Upper lobe of right lung (tissue), 1 donor: ENCODE measurements around the gene FARP2. TPM values are rescaled to one million over a fixed set of nuclear protein-coding genes. Genes with fewer than 3 reads are reported as not detected.
"Not testable (repeated sequence)": the region's sequence is repeated elsewhere in the genome, so short reads cannot be mapped to it uniquely, and the experiment has no call there.

ENCODE experiments used
- ATAC-seq: fragments of 200-7000 bp; cut with Tn5 transposase; one replicate; pipeline ENCODE4 v1.9.1; 2020; ENCODE audit warnings: mild to moderate bottlenecking, moderate library complexity
- DNase-seq: peaks from one replicate; pipeline ENCODE4 v3.0.0-alpha.2; 2020
- H3K27ac ChIP-seq: fragments of 200-600 bp; one replicate; pipeline ENCODE4 v1.8.0; 2022
- H3K27me3 ChIP-seq: fragments of 200-600 bp; one replicate; pipeline ENCODE4 v1.8.0; 2022; ENCODE audit warnings: mild to moderate bottlenecking
- H3K36me3 ChIP-seq: fragments of 200-600 bp; one replicate; pipeline ENCODE4 v1.8.0; 2022
- H3K4me1 ChIP-seq: fragments of 200-600 bp; one replicate; pipeline ENCODE4 v1.8.0; 2022
- H3K4me3 ChIP-seq: fragments of 200-600 bp; one replicate; pipeline ENCODE4 v1.8.0; 2022; ENCODE audit warnings: mild to moderate bottlenecking
- H3K9me3 ChIP-seq: fragments of 200-600 bp; one replicate; pipeline ENCODE4 v1.8.0; 2022
- intact Hi-C: fragments of 100-400 bp; cut with DNase I; formaldehyde crosslinking; loops from one replicate; pipeline ENCODE4 v1.11.0; 2022
- total RNA-seq: library from RNA; stranded (reverse); fragmentation: NEBNext Ultra II Directional; extraction: Animal tissue kit (Norgen Biotek cat#: 25700); gene quantifications from one replicate; pipeline ENCODE4 v1.2.1, GENCODE V29; 2021
- TF ChIP-seq, protein P1 (sequence below): fragments of 200-600 bp; IDR thresholded peaks from one replicate; pipeline ENCODE4 v1.8.0; 2022; ENCODE audit warnings: antibody characterized with exemption
- donor health status: DM: no; HTN: yes; CAD: no; lungs with severe emphysema.

Gene FARP2
- total RNA-seq, 1 donor from 2014 or later = 48.6 TPM

- ATAC-seq = no peak
- Histone ChIP-seq H3K27me3 (no peaks in the 10 kb centered on the region), H3K27ac (no peak overlapping the region), H3K4me1 (no peaks in the 10 kb centered on the region), H3K36me3 (no peaks in the 10 kb centered on the region), H3K4me3 (no peak overlapping the region), H3K9me3 (no peaks in the 10 kb centered on the region)
- no peak for DNase-seq
- intact Hi-C loops = no loop called here
- TF ChIP-seq, protein P1, sequence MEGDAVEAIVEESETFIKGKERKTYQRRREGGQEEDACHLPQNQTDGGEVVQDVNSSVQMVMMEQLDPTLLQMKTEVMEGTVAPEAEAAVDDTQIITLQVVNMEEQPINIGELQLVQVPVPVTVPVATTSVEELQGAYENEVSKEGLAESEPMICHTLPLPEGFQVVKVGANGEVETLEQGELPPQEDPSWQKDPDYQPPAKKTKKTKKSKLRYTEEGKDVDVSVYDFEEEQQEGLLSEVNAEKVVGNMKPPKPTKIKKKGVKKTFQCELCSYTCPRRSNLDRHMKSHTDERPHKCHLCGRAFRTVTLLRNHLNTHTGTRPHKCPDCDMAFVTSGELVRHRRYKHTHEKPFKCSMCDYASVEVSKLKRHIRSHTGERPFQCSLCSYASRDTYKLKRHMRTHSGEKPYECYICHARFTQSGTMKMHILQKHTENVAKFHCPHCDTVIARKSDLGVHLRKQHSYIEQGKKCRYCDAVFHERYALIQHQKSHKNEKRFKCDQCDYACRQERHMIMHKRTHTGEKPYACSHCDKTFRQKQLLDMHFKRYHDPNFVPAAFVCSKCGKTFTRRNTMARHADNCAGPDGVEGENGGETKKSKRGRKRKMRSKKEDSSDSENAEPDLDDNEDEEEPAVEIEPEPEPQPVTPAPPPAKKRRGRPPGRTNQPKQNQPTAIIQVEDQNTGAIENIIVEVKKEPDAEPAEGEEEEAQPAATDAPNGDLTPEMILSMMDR = no peak
These were observed 34.5 kb downstream of the FARP2 start for GRCh38 chr2:241390301-241391206.

DNA sequence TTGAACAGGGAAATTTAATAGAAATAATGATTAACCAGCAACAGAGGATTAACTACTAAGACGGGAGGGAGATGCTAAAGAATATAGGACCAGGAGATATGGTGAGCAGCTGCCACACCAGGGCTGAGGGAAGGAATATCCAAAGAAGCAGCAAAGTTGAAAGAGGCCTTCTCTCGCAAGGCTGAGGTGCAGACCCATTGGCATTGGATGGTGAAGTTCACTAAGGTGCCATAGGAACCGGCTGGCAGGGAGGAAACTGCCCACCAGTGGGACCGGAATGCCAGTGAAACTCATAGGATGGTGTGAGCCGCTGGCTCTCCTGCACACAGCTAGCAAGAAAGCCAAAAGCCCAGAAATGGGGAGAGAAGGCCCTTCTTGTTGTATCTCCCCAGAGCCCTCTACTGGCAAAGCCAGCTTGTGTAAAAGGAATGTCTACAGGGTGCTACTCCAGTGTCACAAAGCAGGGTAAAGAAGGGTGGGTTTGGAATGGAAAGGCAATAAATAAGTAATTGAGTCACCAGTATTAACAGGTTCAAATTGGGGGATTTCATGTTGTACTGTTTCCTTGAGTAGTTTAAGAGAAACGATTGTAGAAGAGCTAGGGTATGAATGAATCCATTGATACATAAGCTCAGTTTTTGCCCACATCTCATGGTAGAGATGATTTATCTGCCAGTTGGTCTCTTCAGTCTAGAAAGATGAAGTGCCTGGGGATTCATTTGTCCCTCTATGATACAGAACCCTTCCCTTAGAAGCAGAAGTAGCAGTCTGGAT is 36.0 kb downstream of the FARP2 start:
- Histone ChIP-seq H3K27ac (no peak overlapping the region), H3K4me3 (no peak overlapping the region), H3K36me3 (no peaks in the 10 kb centered on the region), H3K9me3 (no peaks in the 10 kb centered on the region), H3K4me1 (no peaks in the 10 kb centered on the region), H3K27me3 (no peaks in the 10 kb centered on the region)
- TF ChIP-seq, protein P1 = peak; percentile 53
- intact Hi-C loops = no loop called here
- DNase-seq (no peak), ATAC-seq (peak; percentile 87)

- intact Hi-C loops, H3K4me1 ChIP-seq, H3K36me3 ChIP-seq, H3K27me3 ChIP-seq, H3K9me3 ChIP-seq, ATAC-seq, H3K27ac ChIP-seq, DNase-seq, H3K4me3 ChIP-seq: not testable (repeated sequence)
These were observed 36.7 kb downstream of the FARP2 start for GRCh38 chr2:241392753-241393152.

DNA sequence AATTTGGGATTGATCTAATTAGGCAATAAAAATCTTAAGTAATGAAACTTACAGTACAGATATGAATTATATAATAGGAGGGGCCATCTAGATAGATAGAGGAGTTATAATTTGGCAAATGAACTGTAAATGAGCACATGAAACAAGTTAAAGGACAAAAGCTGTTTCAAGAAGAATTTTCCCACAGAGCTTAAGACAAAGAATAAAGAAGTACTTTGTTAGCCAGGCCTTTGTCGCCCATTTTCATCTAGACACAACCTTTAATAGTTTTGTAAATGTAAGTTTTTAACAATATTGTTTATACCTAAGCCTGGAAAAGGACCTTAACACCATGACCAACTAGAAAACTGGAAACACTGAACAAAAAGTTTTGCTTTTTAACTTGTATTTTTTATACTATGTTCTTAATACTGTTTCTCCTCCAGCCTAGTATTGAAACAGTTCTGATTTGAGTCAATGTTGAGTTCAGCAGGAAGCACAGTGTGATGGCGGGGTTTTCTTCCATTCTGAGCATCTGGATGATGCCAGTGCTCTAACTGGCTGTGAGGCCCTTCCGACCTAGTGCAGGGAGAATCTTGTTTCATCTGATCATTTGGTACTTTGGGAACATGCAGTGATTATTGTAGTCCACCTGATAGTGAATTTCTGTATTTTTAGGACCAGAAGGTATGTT is 37.6 kb downstream of the FARP2 start:
- TF ChIP-seq, protein P1 = no peak
- H3K9me3 ChIP-seq = no peaks in the 10 kb centered on the region
- H3K4me3 ChIP-seq = no peak overlapping the region
- H3K27me3 ChIP-seq = no peaks in the 10 kb centered on the region
- DNase-seq (no peak), ATAC-seq (no peak)
- intact Hi-C loops = no loop called here
- no peaks in the 10 kb centered on the region for H3K36me3 ChIP-seq
- H3K4me1 ChIP-seq = no peaks in the 10 kb centered on the region
- no peak overlapping the region for H3K27ac ChIP-seq

DNA sequence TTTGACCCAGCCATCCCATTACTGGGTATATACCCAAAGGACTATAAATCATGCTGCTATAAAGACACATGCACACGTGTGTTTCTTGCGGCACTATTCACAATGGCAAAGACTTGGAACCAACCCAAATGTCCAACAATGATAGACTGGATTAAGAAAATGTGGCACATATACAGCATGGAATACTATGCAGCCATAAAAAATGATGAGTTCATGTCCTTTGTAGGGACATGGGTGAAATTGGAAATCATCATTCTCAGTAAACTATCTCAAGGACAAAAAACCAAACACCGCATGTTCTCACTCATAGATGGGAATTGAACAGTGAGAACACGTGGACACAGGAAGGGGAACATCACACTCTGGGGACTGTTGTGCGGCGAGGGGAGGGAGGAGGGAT is 40.7 kb downstream of the FARP2 start:
- H3K9me3 ChIP-seq, ATAC-seq, H3K36me3 ChIP-seq, DNase-seq, intact Hi-C loops, H3K27ac ChIP-seq, H3K4me3 ChIP-seq, H3K4me1 ChIP-seq, H3K27me3 ChIP-seq: not testable (repeated sequence)

DNA sequence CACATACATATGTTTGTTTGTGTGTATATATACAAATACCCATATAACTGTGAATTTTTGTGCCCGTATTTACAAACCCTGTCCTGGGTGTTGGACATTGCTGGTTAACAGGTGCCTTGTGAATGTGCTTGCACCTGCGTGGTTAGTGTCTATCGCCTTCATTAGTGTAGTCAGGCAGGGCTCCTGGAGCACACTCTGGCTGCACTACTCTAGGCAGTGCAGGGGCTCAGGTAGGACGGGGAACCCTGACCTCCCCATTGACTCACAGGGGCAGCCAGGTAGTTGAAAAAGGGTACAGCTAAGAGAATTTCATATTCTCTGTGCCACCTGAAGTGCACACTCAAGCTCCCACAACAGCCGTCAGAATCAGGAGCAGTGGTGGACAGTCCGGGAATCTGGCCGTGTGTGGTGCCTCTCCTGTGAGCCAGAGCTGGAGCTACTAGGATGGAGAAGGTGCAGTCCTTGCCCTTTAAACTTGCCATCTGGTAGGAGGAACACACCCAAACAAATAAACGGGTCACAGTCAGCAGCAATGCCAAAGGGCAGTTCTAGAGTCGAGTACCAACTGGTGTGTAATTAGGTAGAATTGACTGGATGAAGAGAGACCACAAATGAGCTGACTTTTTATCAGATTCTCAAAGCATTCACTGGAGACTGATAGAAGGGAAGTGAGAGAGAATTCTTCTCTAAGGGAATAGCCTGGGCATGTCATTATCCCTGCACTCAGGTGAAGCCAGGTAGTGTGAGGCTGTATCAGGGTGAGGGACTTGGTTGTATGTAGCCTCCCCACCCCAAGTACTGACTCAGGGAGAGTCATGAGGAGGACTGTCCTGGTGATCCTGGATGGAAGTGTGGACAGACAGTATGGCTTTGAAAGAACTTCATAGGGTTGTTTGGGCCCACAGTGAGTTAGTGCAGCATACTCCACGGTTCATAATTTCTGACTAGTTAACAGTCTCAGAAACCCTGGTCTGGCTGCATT is 44.1 kb downstream of the FARP2 start:
- Histone ChIP-seq H3K27me3 (no peaks in the 10 kb centered on the region), H3K36me3 (no peaks in the 10 kb centered on the region), H3K4me3 (no peak overlapping the region), H3K4me1 (no peaks in the 10 kb centered on the region), H3K9me3 (no peaks in the 10 kb centered on the region), H3K27ac (no peak overlapping the region)
- DNase-seq (peak; percentile 40), ATAC-seq (no peak)
- TF ChIP-seq, protein P1 = no peak
- intact Hi-C loops = no loop called here
